Epithelial cell of prostate (primary cell): Measurements from ENCODE around the gene COP1.
"Not testable (repeated sequence)": the region's sequence is repeated elsewhere in the genome, so short reads cannot be mapped to it uniquely, and the experiment has no call there.

Experiments used
- DNase-seq: peaks from one replicate; pipeline ENCODE4 v3.0.0-alpha.2; 2011; ENCODE audit warnings: low read depth, low spot score
- H3K27ac ChIP-seq: fragments of 450-650 bp; 2 replicates; pipeline ENCODE4 v1.5.1; 2017; ENCODE audit warnings: mild to moderate bottlenecking

Gene COP1

GRCh38 chr1:176055398-176055797, 151.7 kb downstream of the COP1 start:
- H3K27ac ChIP-seq, result no peak overlapping the region
- no peak for DNase-seq

- peak overlapping the region; percentile 35 for H3K27ac ChIP-seq
- DNase-seq, result no peak
Measured at GRCh38 chr1:176051902-176052518, 155.1 kb downstream of the COP1 start.

- no peak for DNase-seq
- H3K27ac ChIP-seq, result peak overlapping the region; percentile 35
Measured at GRCh38 chr1:176051402-176051801, 155.7 kb downstream of the COP1 start.

GRCh38 chr1:176049582-176049981, 157.5 kb downstream of the COP1 start:
- H3K27ac ChIP-seq, result no peak overlapping the region
- DNase-seq, result no peak

- no peak for DNase-seq
- no peak overlapping the region for H3K27ac ChIP-seq
Measured at GRCh38 chr1:176046926-176047325, 160.2 kb downstream of the COP1 start.

- no peak for DNase-seq
Measured at GRCh38 chr1:176043537-176043936, 163.5 kb downstream of the COP1 start.

GRCh38 chr1:176033881-176034280, 173.2 kb downstream of the COP1 start:
- H3K27ac ChIP-seq, result peak overlapping the region; percentile 35
- no peak for DNase-seq

More at GRCh38 chr1:176043537-176043936, 163.5 kb downstream of the COP1 start:
- no peak overlapping the region for H3K27ac ChIP-seq

- peak overlapping the region; percentile 35 for H3K27ac ChIP-seq
- DNase-seq, result no peak
Measured at GRCh38 chr1:176033474-176033873, 173.6 kb downstream of the COP1 start.

GRCh38 chr1:176032040-176032645, 174.9 kb downstream of the COP1 start:
- no peak for DNase-seq
- H3K27ac ChIP-seq, result no peak overlapping the region

GRCh38 chr1:176029609-176030008, 177.5 kb downstream of the COP1 start:
- no peak for DNase-seq
- no peak overlapping the region for H3K27ac ChIP-seq

GRCh38 chr1:176029155-176029554, 177.9 kb downstream of the COP1 start:
- no peak overlapping the region for H3K27ac ChIP-seq
- DNase-seq, result no peak

- DNase-seq, H3K27ac ChIP-seq: not testable (repeated sequence)
Measured at GRCh38 chr1:176027934-176028333, 179.2 kb downstream of the COP1 start.

GRCh38 chr1:176022574-176022973, 184.5 kb downstream of the COP1 start:
- no peak for DNase-seq
- no peak overlapping the region for H3K27ac ChIP-seq

- H3K27ac ChIP-seq, result no peak overlapping the region
- no peak for DNase-seq
Measured at GRCh38 chr1:176017722-176018121, 189.4 kb downstream of the COP1 start.

GRCh38 chr1:176009951-176010350, 197.1 kb downstream of the COP1 start:
- no peak for DNase-seq
- H3K27ac ChIP-seq, result no peak overlapping the region

GRCh38 chr1:176007756-176008389, 199.2 kb downstream of the COP1 start:
- H3K27ac ChIP-seq, DNase-seq: not testable (repeated sequence)

GRCh38 chr1:175994660-175995059, 212.4 kb downstream of the COP1 start:
- not testable (repeated sequence) for H3K27ac ChIP-seq, DNase-seq

- not testable (repeated sequence) for DNase-seq, H3K27ac ChIP-seq
Measured at GRCh38 chr1:175992825-175993224, 214.3 kb downstream of the COP1 start.

- H3K27ac ChIP-seq, DNase-seq: not testable (repeated sequence)
Measured at GRCh38 chr1:175992202-175992601, 214.9 kb downstream of the COP1 start.

- no peak for DNase-seq
- no peak overlapping the region for H3K27ac ChIP-seq
Measured at GRCh38 chr1:175984813-175985212, 222.3 kb downstream of the COP1 start.

- no peak overlapping the region for H3K27ac ChIP-seq
- DNase-seq, result no peak
Measured at GRCh38 chr1:175984057-175984812, 222.9 kb downstream of the COP1 start.
